VCaP (cell line): ENCODE results near the gene PSTPIP1.

Experiments used
- H3K27ac ChIP-seq: fragments of 450-650 bp; 2 replicates; pipeline ENCODE4 v1.5.1; 2017
- TF ChIP-seq, protein P1 (sequence below): fragments of 450-650 bp; conservative IDR thresholded peaks from 2 replicates; pipeline ENCODE4 v1.5.1; 2017; ENCODE audit warnings: mild to moderate bottlenecking, moderate library complexity

The PSTPIP1 gene

DNA sequence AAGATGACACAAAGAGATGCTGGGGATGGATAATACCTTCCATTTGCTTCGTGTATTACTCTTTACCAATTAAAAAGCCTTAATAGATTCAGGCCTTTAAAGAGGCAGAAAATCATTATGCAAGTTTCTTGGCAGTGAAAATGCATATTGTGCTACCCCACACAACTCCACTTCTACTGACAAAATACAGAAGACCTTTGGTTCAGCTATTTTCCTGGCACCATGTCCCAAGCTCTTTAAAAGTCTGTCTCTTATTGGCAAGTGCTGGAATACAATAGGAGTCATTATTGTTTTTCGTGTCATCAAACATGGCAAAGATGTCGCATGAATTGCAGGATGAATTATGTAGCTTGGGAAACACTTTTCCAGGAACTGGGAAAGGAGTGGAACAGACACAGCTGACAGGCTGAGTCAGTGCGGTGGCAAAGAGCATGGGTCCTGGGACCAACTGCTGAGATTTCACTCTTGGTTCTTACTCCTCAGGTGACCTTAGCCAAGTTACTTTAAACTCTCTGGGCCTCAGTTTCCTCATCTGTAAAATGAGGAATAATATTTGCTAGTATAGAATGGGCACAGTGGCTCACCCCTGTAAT lies 81.5 kb downstream of the PSTPIP1 start:
- H3K27ac ChIP-seq, result no peak overlapping the region
- TF ChIP-seq, protein P1, sequence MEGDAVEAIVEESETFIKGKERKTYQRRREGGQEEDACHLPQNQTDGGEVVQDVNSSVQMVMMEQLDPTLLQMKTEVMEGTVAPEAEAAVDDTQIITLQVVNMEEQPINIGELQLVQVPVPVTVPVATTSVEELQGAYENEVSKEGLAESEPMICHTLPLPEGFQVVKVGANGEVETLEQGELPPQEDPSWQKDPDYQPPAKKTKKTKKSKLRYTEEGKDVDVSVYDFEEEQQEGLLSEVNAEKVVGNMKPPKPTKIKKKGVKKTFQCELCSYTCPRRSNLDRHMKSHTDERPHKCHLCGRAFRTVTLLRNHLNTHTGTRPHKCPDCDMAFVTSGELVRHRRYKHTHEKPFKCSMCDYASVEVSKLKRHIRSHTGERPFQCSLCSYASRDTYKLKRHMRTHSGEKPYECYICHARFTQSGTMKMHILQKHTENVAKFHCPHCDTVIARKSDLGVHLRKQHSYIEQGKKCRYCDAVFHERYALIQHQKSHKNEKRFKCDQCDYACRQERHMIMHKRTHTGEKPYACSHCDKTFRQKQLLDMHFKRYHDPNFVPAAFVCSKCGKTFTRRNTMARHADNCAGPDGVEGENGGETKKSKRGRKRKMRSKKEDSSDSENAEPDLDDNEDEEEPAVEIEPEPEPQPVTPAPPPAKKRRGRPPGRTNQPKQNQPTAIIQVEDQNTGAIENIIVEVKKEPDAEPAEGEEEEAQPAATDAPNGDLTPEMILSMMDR, result no peak

GRCh38 chr15:77081971-77082370 lies 87.0 kb downstream of the PSTPIP1 start:
- H3K27ac ChIP-seq, result no peak overlapping the region
- TF ChIP-seq, protein P1, result no peak

GRCh38 chr15:77083381-77084160 lies 88.6 kb downstream of the PSTPIP1 start:
- TF ChIP-seq, protein P1, result no peak
- peak overlapping the region; percentile 53 for H3K27ac ChIP-seq

GRCh38 chr15:77084436-77084835 lies 89.5 kb downstream of the PSTPIP1 start:
- TF ChIP-seq, protein P1, result no peak
- H3K27ac ChIP-seq, result no peak overlapping the region

GRCh38 chr15:77085297-77085696 lies 90.4 kb downstream of the PSTPIP1 start:
- H3K27ac ChIP-seq, result no peak overlapping the region
- TF ChIP-seq, protein P1, result no peak
